Activated naive CD4-positive, alpha-beta T cell (primary cell): ENCODE measurements around the gene TFDP2.
"Not testable (repeated sequence)": the region's sequence is repeated elsewhere in the genome, so short reads cannot be mapped to it uniquely, and the experiment has no call there.

Source experiments
- DNase-seq, 4 experiments: peaks; one replicate each; lab custom pipeline; 2025; lab: John Stamatoyannopoulos, UW

The TFDP2 gene

DNA sequence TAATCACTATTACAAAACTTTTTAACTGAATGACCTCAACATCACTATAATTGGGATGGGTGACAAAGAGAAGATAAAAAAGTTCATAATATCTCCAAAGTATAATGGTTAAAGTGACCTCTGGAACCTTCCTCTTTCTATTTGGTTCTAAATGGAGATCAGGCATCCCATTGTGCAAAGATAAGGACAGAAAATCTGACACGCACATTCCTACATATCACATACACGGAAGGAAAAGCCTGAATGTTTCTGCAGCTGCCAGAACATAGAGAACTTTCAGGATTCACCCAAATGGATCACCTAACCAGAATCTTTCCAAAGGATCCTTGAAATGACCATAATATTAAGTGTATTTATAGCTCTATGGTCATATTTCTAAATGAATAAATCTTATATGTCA is 128.2 kb downstream of the TFDP2 start:
- DNase-seq = no peak

DNA sequence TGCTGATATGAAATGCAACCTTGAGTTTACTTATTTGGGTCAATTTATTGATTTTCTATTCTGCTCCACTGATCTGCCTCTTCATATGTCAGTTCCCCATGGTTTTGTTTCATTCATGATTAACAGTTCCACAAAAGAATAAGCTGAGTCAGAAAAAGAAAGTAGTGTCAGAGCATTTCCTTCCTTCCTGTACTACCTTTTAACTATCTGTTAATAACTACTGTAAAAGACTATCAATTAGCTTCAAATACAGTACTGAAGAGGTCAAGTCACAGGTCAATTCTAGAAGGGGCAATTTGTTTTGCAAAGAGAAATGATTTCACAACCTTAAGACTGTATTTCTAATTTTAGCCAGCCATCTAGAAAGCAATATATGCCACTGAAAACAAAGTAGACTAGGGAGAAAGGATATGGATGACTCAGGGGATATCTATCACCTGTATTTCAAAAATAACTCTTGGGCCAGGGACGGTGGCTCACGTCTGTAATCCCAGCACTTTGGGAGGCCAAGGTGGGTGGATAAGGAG is 129.5 kb downstream of the TFDP2 start:
- DNase-seq = no peak

DNA sequence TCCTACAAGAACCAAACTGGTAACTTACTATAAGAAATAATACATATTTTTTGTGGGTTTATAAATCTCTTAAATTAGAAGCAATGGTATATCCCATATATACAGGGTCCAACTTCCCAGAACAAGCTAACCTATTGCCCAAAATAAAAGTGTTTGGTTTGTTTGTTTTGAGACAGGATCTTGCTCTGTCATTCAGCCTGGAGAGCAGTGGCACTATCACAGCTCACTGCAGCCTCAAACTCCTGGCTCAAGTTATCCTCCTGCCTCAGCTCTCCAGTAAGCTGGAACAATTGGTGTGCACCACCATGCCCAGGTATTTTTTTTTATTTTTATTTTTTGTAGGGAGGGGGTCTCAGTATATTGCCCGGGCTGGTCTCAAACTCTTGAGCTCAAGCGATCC is 135.4 kb downstream of the TFDP2 start:
- no peak for DNase-seq

DNA sequence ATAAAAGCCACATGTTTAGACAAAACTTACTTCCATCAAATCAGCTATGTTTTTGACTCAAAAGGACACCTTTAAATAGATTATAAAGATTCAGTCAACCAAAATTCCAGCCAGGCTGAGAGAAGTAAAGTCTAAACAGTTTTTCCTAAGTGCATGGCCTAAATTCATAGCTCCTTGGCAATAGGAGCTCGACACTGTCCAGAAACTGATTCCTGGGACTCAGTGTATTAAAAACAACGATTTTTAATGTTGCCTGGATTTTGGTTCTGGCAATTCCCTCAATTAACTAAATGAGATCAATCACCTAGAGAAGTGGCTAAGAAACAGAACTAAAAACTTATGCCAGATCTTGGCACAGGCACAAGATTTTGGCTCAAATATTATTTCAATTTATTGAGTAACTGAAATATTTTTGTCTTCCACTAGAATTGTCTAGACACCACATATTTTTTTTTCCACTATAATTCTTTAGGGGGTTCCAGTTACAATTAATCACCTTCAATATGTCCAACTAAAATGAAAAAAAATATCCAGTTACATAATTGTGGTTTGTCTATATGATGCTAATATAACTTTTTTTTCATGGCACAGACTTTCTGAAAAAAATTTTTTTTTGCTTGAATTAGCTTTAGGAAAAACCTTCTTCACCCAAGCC is 135.9 kb downstream of the TFDP2 start:
- no peak for DNase-seq

DNA sequence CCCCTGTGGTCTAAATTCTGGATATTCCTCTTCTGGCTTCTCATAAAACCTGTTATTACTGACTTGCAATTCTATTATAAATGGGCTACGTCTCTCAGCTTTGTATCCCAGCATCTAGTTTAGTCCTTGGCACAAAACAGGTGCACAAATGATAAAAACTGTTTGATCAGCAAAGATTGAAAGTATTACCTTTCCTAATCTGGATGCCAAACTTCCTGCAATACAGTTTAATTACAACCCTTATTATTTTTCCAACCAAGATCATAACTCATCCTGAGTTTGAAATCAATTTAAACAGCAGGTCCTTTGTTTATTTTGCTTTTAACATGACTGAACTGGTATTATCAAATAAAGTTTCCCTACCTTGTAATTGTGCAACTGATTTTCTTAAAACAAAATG is 140.3 kb downstream of the TFDP2 start:
- DNase-seq = no peak

DNA sequence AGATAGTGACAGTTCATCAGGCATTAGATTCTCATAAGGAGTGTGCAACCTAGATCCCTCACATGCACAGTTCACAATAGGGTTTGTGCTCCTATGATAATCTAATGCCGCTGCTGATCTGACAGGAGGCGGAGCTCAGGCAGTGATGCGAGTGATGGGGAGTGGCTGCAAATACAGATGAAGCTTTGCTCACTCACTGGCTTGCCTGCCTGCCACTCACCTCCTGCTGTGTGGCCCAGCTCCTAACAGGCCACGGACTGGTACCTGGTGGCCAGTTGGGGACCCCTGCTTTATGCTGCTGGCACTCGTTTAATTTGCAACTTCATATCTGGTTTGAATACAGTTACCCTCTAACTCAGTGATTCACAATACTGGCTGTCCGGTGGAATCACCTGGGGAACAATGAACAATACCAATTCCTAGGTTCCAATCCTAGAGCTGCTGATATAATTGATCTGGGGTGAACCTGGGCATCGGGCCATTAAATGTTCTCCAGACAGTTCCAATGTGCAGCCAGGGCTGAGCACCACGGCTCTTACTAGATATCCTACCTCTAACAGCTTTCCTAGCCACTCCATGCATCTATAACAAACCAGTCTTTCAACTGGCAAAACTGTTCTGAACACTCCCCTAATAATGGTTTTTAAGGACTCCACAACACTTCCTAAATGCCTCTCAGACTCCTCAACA is 141.5 kb downstream of the TFDP2 start:
- DNase-seq = no peak

DNA sequence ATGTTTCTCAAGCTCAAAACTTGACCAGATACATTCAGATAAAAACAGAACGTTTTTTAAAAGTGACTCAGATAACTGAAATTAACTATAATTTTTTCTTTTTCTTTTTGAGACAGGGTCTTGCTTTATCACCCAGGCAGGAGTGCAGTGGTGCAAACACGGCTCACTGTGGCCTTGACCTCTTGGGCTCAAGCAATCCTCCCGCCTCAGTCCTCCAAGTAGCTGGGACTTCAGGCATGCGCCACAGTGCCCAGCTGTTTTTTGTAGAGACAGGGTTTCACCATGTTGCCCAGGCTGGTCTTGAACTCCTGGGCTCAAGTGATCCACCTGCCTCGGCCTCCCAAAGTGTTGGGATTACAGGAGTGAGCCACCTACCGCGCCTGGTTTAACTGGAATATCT is 144.4 kb downstream of the TFDP2 start:
- not testable (repeated sequence) for DNase-seq

DNA sequence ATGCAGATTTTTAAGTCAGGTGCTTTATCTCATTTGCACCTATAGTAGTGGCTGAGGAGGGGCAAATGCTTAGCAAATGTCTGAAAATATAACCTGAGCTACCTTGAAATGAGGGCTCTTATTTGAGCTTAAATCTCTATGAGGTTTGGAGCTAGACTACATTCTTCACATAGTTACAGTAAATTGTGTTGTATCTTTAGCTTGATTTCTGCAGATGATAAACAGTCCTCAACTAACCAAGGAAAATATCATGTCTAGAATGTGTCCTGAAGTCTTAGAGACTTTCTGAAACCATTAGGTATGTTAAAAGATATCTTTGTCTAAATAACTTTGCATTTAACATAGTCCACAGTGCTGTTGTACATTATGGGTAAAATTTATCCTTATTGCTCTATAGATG is 145.3 kb downstream of the TFDP2 start:
- DNase-seq = no peak

DNA sequence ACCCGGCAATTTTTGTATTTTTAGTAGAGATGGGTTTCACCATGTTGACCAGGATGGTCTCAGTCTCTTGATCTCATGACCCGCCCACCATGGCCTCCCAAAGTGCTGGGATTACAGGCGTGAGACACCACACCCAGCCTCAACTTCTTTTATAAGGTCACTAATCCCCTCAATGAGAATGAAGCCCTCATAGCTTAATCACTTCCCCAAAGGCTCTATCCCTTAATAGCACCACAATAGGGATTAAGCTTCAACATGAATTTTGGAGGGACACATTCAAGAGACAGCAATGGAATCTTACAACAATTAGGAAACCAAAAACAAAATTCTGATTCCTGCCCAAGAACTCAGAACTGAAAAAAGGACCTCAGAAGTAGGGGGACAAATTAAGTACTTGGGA is 146.1 kb downstream of the TFDP2 start:
- DNase-seq = no peak

DNA sequence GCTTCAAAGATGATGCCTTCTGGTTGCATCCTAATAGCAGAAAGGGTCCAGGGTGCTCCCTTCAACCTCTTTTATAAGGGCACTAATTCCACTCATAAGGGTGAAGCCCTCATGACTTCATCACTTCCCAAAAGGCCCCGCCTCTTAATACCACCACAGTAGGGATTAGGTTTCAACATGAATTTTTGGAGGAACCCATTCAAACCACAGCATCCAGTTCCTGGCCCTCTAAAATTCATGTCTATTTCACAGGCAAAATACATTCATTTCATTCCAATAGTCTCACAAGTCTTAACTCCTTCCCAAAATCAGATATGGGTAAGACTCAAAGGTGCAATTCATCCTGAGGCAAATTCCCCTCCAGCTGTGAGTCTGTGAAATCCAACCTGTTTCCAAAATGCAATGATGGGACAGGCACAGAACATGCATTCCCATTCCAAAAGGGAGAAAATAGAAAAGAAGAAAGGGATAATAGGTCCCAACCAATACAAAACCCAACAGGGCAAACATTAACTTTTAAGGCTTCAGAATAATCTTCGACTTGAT is 148.9 kb downstream of the TFDP2 start:
- DNase-seq = no peak

DNA sequence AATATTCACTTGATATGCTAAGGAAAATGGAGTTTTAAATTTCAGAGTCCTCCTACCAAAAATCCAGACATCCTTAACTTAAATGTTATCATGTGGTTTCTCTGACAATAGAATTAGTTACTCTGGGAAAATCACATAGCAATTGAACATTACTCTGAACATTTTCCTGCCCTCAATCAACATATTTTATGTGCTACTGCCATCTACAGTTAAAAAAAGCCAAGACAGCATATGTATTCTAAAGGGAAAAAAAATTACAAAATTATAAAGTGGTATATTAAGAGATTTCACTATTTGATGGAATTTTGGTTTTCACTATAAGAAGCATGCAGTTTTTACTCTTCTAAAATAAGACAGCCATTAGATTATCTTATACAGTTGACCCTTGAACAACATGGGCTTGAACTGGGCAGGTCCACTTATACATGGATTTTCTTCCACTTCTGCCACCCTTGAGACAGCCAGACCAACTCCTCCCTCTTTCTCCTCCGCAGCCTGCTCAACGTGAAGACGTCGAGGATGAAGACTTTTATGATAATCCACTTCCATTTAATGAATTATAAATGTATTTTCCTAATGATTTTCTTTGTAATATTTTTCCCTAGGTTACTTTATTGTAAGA is 150.6 kb downstream of the TFDP2 start:
- no peak for DNase-seq

DNA sequence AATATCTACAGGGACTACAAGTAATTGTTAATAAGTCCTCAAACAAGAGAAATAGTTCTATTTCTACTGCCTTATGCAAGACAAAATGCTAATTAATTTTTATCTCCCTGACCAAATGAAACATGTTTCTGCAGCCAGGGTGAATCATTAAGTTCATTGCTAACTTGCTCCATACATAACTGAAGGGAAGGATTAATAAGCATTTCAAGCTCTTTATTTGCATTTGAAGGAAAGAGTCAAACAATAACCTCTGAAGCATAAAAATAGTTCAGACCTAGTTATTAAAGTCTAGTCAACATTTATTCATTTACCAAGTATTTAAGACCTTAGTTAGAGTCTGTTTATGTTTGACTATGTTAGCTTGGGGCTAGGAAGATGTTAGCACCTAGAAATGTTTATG is 152.9 kb downstream of the TFDP2 start:
- no peak for DNase-seq

DNA sequence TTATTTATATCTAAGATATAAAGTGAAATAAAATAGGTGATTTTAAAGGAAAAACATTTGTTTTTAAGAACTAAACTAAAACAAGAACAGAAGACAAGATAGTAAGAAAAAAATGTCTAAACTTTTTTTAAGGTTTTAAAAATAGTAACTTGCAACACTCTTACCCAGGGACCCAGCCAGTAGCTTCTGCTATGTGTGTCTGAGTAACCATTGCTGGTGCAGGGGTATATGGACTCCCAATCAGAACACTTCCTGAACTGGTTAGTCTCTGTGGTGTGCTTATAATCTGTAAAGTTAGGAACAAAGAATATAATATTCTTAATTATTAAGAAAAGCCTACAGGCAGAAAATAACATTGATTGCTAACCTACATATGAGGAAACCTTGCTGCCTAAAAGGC is 154.5 kb downstream of the TFDP2 start:
- no peak for DNase-seq

DNA sequence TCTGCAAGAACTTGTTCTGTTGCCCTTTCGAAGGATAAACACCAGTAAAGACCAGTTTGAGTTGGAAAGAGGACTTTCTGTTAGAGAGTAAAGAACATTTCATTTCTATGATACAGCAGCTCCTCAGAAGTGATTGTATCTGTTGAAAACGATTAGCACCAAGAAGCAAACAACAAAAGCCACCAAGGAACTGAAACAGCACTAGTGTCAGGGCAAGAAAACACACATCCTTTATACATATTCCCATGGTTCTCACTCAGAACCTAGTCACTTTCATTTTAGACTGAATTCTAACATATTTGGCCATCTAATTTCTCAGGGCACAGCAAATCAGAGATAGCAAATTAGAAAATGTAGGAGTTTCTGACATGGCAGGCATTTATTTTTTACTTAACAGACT is 156.8 kb downstream of the TFDP2 start:
- no peak for DNase-seq

DNA sequence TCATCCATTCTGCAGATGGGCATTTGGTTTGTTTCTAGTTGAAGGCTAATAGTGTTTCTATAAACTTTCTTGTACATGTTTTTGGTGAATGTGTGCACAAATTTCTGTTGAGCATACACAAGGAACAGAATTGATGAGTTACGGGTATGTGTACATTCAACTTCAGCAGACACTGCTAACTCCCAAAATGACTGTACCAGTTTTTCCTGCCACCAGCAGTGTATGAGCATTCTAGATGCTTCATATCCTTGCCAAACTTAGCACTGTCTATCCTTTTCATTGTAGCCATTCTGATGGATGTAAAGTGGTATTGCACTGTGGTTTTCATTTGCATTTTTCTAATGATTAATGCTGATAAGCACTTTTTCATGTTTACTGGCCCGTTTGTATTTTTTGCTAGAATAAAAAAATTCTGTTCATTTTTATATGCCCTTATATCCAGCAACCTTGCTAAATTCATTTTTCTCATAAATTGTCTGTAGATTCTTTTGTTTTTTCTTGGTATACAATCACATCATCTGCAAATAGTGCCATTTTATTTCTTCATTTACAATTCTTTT is 162.7 kb downstream of the TFDP2 start:
- no peak for DNase-seq

DNA sequence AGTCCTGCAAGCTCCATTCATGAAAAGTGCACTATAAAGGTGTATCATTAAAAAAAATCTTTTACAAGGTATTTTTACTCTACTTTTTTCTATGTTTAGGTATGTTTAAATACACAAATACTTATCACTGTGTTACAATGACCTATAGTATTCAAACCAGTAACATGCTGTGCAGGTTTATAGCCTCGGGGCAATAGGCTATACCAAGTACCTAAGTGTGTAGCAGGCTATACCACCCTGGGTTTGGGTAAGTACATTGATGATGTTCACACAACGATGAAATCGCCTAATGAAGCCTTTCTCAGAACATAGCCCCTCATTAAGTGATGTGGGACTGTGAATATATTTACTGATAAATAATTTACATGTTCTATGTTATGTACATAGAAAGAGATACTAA is 168.3 kb downstream of the TFDP2 start:
- DNase-seq = no peak

DNA sequence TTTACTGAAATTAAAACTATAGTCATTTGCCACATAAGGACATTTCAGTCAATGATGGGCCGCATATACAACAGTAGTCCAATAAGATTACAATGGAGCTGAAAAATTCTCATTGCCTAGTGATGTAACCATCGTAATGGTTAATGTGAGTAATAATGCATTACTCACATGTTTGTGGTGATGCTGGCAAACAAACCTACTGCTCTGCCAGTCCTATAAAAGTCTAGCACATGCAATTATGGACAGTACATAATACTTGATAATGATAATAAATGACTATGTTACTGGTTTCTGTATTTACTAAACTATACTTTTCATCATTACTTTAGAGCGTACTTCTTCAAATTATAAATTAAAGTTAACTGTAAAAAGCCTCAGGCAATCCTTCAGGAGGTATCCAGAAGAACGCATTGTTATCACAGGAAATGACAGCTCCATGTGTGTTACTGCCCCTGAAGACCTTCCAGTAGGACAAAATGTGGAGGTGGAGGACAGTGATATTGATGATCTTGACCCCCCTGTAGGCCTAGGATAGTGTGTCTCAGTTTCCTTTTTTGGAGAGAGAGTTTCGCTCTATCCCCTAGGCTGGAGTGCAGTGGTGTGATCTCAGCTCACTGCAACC is 170.2 kb downstream of the TFDP2 start:
- DNase-seq = no peak

DNA sequence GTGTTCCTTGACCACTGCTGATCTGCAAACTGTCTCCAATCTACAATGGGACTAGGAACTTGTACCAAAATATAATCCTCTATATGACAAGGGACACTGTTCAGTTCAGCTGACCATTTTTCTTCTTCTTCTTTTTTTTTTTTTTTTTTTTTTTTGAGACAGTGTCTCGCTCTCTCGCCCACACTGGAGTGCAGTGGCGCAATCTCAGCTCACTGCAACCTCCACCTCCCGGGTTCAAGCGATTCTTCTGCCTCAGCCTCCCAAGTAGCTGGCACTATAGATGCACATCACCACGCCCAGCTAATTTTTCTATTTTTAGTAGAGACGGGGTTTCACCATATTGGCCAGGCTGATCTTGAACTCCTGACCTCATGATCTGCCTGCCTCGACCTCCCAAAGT is 174.6 kb downstream of the TFDP2 start:
- DNase-seq = not testable (repeated sequence)

DNA sequence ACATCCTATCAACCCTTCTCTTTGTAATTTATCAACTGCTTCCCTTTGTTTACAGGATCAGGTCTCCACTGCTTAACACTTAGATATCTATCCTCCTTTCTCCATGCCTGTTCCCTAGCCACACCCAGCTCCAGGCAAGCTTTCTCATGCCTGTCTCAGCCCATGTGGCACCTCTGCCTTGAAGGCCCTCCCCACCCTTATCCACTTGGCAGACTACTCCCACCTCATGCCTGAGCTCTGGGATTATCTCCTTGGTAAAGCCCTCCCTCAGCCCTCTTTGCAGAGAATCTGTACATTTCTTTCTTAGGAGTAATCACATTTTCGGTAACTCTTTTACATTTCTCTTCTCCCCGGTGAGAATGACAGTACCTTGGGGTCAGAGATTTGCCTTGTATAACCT is 176.9 kb downstream of the TFDP2 start:
- DNase-seq = no peak

DNA sequence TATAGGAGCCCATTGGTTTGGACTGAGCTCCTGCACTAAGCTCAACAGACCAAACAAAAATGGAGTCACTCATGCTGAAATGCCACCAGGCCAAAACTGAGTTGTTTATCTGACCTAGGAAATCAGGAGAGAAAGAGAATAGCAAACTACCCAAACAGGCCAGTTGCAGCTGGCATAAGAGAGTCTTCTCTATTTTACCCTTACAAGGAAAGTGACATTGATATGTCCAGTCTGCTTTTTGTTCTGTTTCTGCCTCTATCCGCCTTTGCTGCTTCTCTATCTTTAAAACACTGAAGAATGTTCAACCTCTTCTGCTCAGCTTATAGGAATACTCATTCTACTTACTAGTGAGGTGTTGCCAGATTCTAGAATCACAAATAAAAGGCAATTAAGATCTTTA is 177.8 kb downstream of the TFDP2 start:
- DNase-seq = no peak

DNA sequence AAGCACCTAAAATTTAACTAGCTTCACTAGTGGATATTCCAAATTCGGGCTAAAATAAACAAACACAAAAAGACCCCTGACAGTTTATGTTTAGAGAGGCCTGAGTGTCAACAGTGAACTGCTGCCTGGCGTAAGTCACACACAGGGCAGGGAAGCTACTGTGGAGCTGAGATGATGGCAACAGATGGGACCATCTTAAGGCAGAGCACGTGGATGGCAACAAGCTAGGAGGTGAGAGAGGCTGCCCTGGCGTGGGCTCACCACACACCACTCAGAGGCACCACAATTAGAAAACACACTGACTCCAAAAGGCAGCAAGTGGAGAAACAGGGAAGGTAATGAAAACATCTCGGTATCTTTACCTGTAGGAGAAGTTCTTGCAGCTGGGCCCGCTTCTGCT is 179.6 kb downstream of the TFDP2 start:
- no peak for DNase-seq

DNA sequence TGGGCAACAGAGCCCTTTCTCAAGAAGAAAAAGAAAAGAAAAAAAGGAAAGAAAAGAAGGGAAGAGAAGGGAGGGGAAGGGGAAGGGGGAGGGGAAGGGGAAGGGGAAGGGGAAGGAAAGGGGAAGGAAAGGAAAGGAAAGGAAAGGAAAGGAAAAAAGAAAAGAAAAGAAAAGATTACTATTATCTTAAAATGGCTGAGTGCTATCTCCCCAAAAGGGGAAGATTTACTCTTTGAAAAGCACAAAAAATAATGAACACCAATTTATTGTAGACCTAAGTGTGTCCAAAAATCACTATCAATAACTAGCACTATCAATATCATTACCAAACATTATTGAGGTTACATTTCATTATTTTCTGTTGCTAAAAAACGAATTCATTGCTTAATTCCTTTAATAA is 183.9 kb downstream of the TFDP2 start:
- DNase-seq = no peak
